Naive thymus-derived CD4-positive, alpha-beta T cell (primary cell): ENCODE data around the gene FBXL20. TPM values are rescaled to one million over a fixed set of nuclear protein-coding genes. Genes with fewer than 3 reads are reported as not detected.
A peak's percentile ranks its signal among the peaks of the same experiment; 100 is the strongest.
"Not testable (repeated sequence)": the region's sequence is repeated elsewhere in the genome, so short reads cannot be mapped to it uniquely, and the experiment has no call there.

Experiments
- ATAC-seq: fragments of 150-1000 bp; cut with Tn5 transposase; 2 replicates; pipeline ENCODE4 v1.10.0; 2021; ENCODE audit warnings: mild to moderate bottlenecking, moderate library complexity
- CTCF ChIA-PET: fragments of 350-600 bp; sonication (Branson Sonifier 250); formaldehyde crosslinking; loops from one replicate; lab custom pipeline; 2021; ENCODE audit warnings: antibody characterized with exemption; lab: Charles Lee
- POLR2A ChIA-PET: fragments of 350-600 bp; sonication (Branson Sonifier 250); formaldehyde crosslinking; loops from one replicate; lab custom pipeline; 2021; ENCODE audit warnings: antibody characterized with exemption, inconsistent platforms; lab: Charles Lee
- DNase-seq, 9 donors: peaks; one replicate each; pipeline versions ENCODE4 v3.0.0 to v3.0.0-alpha.2; 2020 to 2022; ENCODE audit warnings: mixed read lengths in 1 of 9
- H3K27ac ChIP-seq: one replicate; pipeline ENCODE4 v1.7.0; 2013; ENCODE audit warnings: mild to moderate bottlenecking, low read depth, low read length, moderate library complexity
- H3K27me3 ChIP-seq, 2 donors: one replicate each; pipeline ENCODE4 v1.7.0; 2013; ENCODE audit warnings: low read length in 2 of 2, mild to moderate bottlenecking in 2 of 2, moderate library complexity in 2 of 2; ENCODE audit not compliant: control insufficient read depth in 2 of 2, insufficient read depth in 2 of 2
- H3K36me3 ChIP-seq, 3 experiments: 1 replicate in 2 of 3; 2 replicates in 1 of 3; pipeline ENCODE4 v1.7.0; 2013; ENCODE audit warnings: low read length in 3 of 3, mild to moderate bottlenecking in 3 of 3, moderate library complexity in 1 of 3; ENCODE audit not compliant: insufficient read depth in 3 of 3, control insufficient read depth in 2 of 3
- H3K4me1 ChIP-seq, 2 donors: one replicate each; pipeline ENCODE4 v1.7.0; 2013; ENCODE audit warnings: low read length in 2 of 2, mild to moderate bottlenecking in 2 of 2, moderate library complexity in 1 of 2; ENCODE audit not compliant: control insufficient read depth in 2 of 2, insufficient read depth in 2 of 2
- H3K4me3 ChIP-seq: 2 replicates; pipeline ENCODE4 v1.7.0; 2013; ENCODE audit warnings: mild to moderate bottlenecking, low read length
- H3K9me3 ChIP-seq, 3 experiments: 1 replicate in 2 of 3; 2 replicates in 1 of 3; pipeline ENCODE4 v1.7.0; 2013; ENCODE audit warnings: low read length in 3 of 3; ENCODE audit not compliant: control insufficient read depth in 2 of 3
- H3K27ac Mint-ChIP-seq, 9 donors: one replicate each; pipeline ENCODE4 v1.8.0; 2020 to 2022; ENCODE audit warnings: mixed read lengths in 9 of 9, mild to moderate bottlenecking in 8 of 9, moderate library complexity in 5 of 9, inconsistent platforms in 2 of 9
- H3K27me3 Mint-ChIP-seq, 5 donors: one replicate each; pipeline ENCODE4 v1.8.0; 2021 to 2022; ENCODE audit warnings: mixed read lengths in 5 of 5, mild to moderate bottlenecking in 1 of 5
- H3K36me3 Mint-ChIP-seq, 5 donors: one replicate each; pipeline ENCODE4 v1.8.0; 2020 to 2022; ENCODE audit warnings: mixed read lengths in 5 of 5, mild to moderate bottlenecking in 3 of 5, inconsistent platforms in 1 of 5
- H3K4me1 Mint-ChIP-seq, 7 donors: one replicate each; pipeline ENCODE4 v1.8.0; 2020 to 2022; ENCODE audit warnings: mixed read lengths in 7 of 7, mild to moderate bottlenecking in 3 of 7, inconsistent platforms in 1 of 7
- H3K4me3 Mint-ChIP-seq, 10 donors: one replicate each; pipeline ENCODE4 v1.8.0; 2020 to 2022; ENCODE audit warnings: mild to moderate bottlenecking in 10 of 10, mixed read lengths in 10 of 10, moderate library complexity in 6 of 10, inconsistent platforms in 2 of 10
- H3K9me3 Mint-ChIP-seq, 11 donors: one replicate each; pipeline ENCODE4 v1.8.0; 2020 to 2022; ENCODE audit warnings: mixed read lengths in 11 of 11, mild to moderate bottlenecking in 4 of 11, inconsistent platforms in 1 of 11, moderate library complexity in 1 of 11
- intact Hi-C, 2 donors: fragments of 100-400 bp; cut with micrococcal nuclease; formaldehyde crosslinking; loops; one replicate each; pipeline ENCODE4 v1.15.1; 2023
- polyA plus RNA-seq, 2 donors: library from polyadenylated mRNA; unstranded; fragments of 300-500 nt; fragmentation: Illumina TruSeq; gene quantifications; one replicate each; pipeline ENCODE4 v1.2.3, GENCODE V29; 2021
- total RNA-seq, 6 experiments: library from RNA in 5 of 6; stranded (reverse) in 5 of 6; gene quantifications; 1 replicate in 5 of 6; 2 replicates in 1 of 6; pipeline ENCODE4 v1.2.3 and lab custom pipeline; 2021 to 2026

FBXL20 gene
- total and polyA plus RNA-seq, 7 experiments from 2014 or later = 3.8 to 35.0 (median 21.9) TPM

GRCh38 chr17:39346863-39347262 lies 54.6 kb downstream of the FBXL20 start:
- Mint-ChIP-seq H3K36me3 (peaks cover 0 to 30% (median 3%) of the 10 kb centered on the region in 5 donors), H3K4me1 (peaks cover 0 to 18% (median 10%) of the 10 kb centered on the region in 7 donors)
- intact Hi-C loops, H3K36me3 ChIP-seq, H3K27me3 ChIP-seq, H3K4me1 ChIP-seq, POLR2A ChIA-PET, H3K4me3 ChIP-seq, DNase-seq, H3K27ac Mint-ChIP-seq, H3K9me3 ChIP-seq, H3K27me3 Mint-ChIP-seq, CTCF ChIA-PET, H3K27ac ChIP-seq, H3K9me3 Mint-ChIP-seq, ATAC-seq, H3K4me3 Mint-ChIP-seq: not testable (repeated sequence)

GRCh38 chr17:39341541-39341940 lies 59.9 kb downstream of the FBXL20 start:
- Histone ChIP-seq H3K9me3 (no peaks in the 10 kb centered on the region), H3K27me3 (no peaks in the 10 kb centered on the region), H3K27ac (no peak overlapping the region), H3K4me1 (no peaks in the 10 kb centered on the region), H3K4me3 (no peak overlapping the region), H3K36me3 (peaks cover 0 to 16% (median 0%) of the 10 kb centered on the region in 3 experiments)
- Mint-ChIP-seq H3K27me3 (no peaks in the 10 kb centered on the region), H3K36me3 (peaks cover 0 to 25% (median 17%) of the 10 kb centered on the region in 5 donors), H3K27ac (no peak overlapping the region), H3K4me3 (no peak overlapping the region), H3K4me1 (peaks cover 0 to 11% (median 7%) of the 10 kb centered on the region in 7 donors), H3K9me3 (no peaks in the 10 kb centered on the region)
- intact Hi-C loops = no loop called here
- ChIA-PET POLR2A (no interaction called here), CTCF (interaction anchor here (0.5 kb wide), 1 partner anchor 154 kb away, joined by 3 read pairs; no protein-coding TSS in a partner anchor)
- no peak for DNase-seq
- no peak for ATAC-seq

DNA sequence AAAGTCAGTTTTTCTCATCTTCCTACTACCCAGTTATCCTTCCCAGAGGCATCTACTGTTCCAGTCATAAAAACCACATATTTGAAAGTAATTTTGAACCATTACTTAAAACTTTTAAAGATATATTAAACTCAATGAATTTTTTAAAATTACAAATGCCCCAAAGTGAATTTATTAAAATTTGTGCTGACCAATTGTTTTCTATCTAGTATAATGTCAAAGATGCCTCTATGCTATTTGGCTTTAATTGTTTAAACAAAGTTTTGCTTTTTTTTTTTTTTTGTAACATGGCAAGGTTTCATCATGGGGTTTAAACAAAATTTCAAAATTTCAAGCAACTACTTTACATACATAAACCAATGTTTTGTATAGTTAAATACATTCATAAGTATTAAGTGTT lies 60.7 kb downstream of the FBXL20 start:
- DNase-seq = no peak
- Mint-ChIP-seq H3K9me3 (no peaks in the 10 kb centered on the region), H3K4me3 (no peak overlapping the region), H3K4me1 (peaks cover 0 to 13% (median 8%) of the 10 kb centered on the region in 7 donors), H3K27ac (no peak overlapping the region), H3K27me3 (no peaks in the 10 kb centered on the region), H3K36me3 (peaks cover 0 to 30% (median 23%) of the 10 kb centered on the region in 5 donors)
- Histone ChIP-seq H3K4me1 (no peaks in the 10 kb centered on the region), H3K27ac (no peak overlapping the region), H3K4me3 (no peak overlapping the region), H3K36me3 (peaks cover 0 to 16% (median 0%) of the 10 kb centered on the region in 3 experiments), H3K9me3 (no peaks in the 10 kb centered on the region), H3K27me3 (no peaks in the 10 kb centered on the region)
- POLR2A ChIA-PET = no interaction called here
- intact Hi-C loops = no loop called here
- CTCF ChIA-PET = interaction anchor here (0.7 kb wide), 1 partner anchor 17 kb away, joined by 4 read pairs; no protein-coding TSS in a partner anchor
- ATAC-seq = no peak

- no peak overlapping the region for H3K27ac Mint-ChIP-seq
- ChIA-PET POLR2A (no interaction called here), CTCF (no interaction called here)
- intact Hi-C loops = no loop called here
- Histone ChIP-seq H3K9me3 (no peaks in the 10 kb centered on the region), H3K4me3 (no peak overlapping the region), H3K4me1 (no peaks in the 10 kb centered on the region), H3K36me3 (peaks cover 0 to 16% (median 0%) of the 10 kb centered on the region in 3 experiments), H3K27me3 (no peaks in the 10 kb centered on the region), H3K27ac (no peak overlapping the region)
- ATAC-seq (no peak), DNase-seq (no peak)
- no peaks in the 10 kb centered on the region for H3K9me3 Mint-ChIP-seq
- no peak overlapping the region for H3K4me3 Mint-ChIP-seq
- peaks cover 0 to 14% (median 4%) of the 10 kb centered on the region in 7 donors for H3K4me1 Mint-ChIP-seq
- peaks cover 0 to 35% (median 21%) of the 10 kb centered on the region in 5 donors for H3K36me3 Mint-ChIP-seq
- no peaks in the 10 kb centered on the region for H3K27me3 Mint-ChIP-seq
Measured at GRCh38 chr17:39339272-39339671, 62.2 kb downstream of the FBXL20 start.

DNA sequence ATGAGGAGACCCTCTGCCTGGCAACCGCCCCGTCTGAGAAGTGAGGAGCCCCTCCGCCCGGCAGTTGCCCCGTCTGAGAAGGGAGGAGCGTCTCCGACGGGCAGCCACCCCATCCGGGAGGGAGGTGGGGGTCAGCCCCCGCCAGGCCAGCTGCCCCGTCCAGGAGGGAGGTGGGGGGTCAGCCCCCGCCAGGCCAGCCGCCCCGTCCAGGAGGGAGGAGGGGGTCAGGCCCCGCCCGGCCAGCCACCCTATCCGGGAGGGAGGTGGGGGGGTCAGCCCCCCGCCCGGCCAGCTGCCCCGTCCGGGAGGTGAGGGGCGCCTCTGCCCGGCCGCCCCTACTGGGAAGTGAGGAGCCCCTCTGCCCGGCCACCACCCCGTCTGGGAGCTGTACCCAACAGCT lies 63.8 kb downstream of the FBXL20 start:
- not testable (repeated sequence) for ATAC-seq, H3K4me3 Mint-ChIP-seq

GRCh38 chr17:39335704-39336223 lies 65.7 kb downstream of the FBXL20 start:
- Mint-ChIP-seq H3K4me3 (no peak overlapping the region), H3K9me3 (no peaks in the 10 kb centered on the region), H3K4me1 (peaks cover 0 to 17% (median 4%) of the 10 kb centered on the region in 7 donors), H3K27ac (no peak overlapping the region), H3K36me3 (peaks cover 0 to 28% (median 13%) of the 10 kb centered on the region in 5 donors), H3K27me3 (no peaks in the 10 kb centered on the region)
- Histone ChIP-seq H3K4me3 (no peak overlapping the region), H3K9me3 (no peaks in the 10 kb centered on the region), H3K27me3 (no peaks in the 10 kb centered on the region), H3K27ac (no peak overlapping the region), H3K36me3 (peaks cover 0 to 6% (median 0%) of the 10 kb centered on the region in 3 experiments), H3K4me1 (no peaks in the 10 kb centered on the region)
- intact Hi-C loops = no loop called here
- no peak for DNase-seq
- peak; percentile 72 for ATAC-seq
- POLR2A ChIA-PET = no interaction called here
- CTCF ChIA-PET = no interaction called here

More for the DNA sequence above, 63.8 kb downstream of the FBXL20 start:
- intact Hi-C loops, H3K27ac Mint-ChIP-seq, H3K9me3 ChIP-seq, DNase-seq, POLR2A ChIA-PET, H3K27me3 Mint-ChIP-seq, H3K4me3 ChIP-seq, H3K27me3 ChIP-seq, H3K27ac ChIP-seq, CTCF ChIA-PET, H3K4me1 ChIP-seq, H3K9me3 Mint-ChIP-seq: not testable (repeated sequence)
- Mint-ChIP-seq H3K4me1 (peaks cover 0 to 17% (median 4%) of the 10 kb centered on the region in 7 donors), H3K36me3 (peaks cover 0 to 37% (median 17%) of the 10 kb centered on the region in 5 donors)
- peaks cover 0 to 16% (median 0%) of the 10 kb centered on the region in 3 experiments for H3K36me3 ChIP-seq
